Mesodermal cell (in vitro differentiated cells): ENCODE data around the gene STH.

Experiments used
- H3K27ac ChIP-seq: 2 replicates; pipeline ENCODE4 v1.7.0; 2013; ENCODE audit warnings: mild to moderate bottlenecking, low read depth, low read length, moderate library complexity; ENCODE audit not compliant: severe bottlenecking
- H3K36me3 ChIP-seq: 2 replicates; pipeline ENCODE4 v1.7.1; 2013; ENCODE audit warnings: mild to moderate bottlenecking, low read length, moderate library complexity; ENCODE audit not compliant: control insufficient read depth, insufficient read depth
- H3K4me1 ChIP-seq: one replicate; pipeline ENCODE4 v1.7.1; 2013; ENCODE audit warnings: mild to moderate bottlenecking, low read length; ENCODE audit not compliant: insufficient read depth, control insufficient read depth, poor library complexity, severe bottlenecking
- H3K4me3 ChIP-seq: 2 replicates; pipeline ENCODE4 v1.7.0; 2013; ENCODE audit warnings: low read length, control low read depth, mild to moderate bottlenecking; ENCODE audit not compliant: insufficient read depth, poor library complexity, severe bottlenecking; ENCODE audit errors: extremely low read depth
- H3K9me3 ChIP-seq: 2 replicates; pipeline ENCODE4 v1.7.1; 2013; ENCODE audit warnings: mild to moderate bottlenecking, low read length, moderate library complexity; ENCODE audit not compliant: control insufficient read depth
- whole genome bisulfite sequencing, 2 experiments: methylation state at CpG; one replicate each; pipeline ENCODE4 v1.1.5; 2013; ENCODE audit warnings: missing lambda C conversion rate in 2 of 2; ENCODE audit not compliant: insufficient coverage in 2 of 2; 5-methylcytosine and 5-hydroxymethylcytosine counted together

STH gene

DNA sequence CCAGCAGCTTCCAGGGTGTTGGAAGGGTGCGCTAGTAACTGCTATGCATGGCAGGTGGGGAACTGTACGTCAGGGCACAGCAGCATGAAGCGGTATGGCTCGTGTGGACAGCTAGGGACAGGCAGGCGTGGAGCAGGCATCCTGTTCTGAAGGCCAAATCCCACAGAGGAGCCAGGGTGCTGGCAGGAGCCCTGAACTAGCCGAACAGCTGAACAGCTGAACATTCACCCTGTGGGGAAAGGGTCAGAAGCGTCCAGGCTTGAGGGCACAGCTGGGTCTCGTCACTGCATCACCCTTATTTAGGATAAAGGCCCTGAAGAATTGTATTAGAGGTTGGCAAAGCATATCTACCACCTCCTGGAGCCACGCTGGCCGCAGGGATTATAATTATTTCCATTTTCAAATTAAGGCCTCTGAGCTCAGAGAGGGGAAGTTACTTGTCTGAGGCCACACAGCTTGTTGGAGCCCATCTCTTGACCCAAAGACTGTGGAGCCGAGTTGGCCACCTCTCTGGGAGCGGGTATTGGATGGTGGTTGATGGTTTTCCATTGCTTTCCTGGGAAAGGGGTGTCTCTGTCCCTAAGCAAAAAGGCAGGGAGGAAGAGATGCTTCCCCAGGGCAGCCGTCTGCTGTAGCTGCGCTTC lies 3.3 kb upstream of the STH start:
- WGBS, 2 experiments = 90 to 91% methylated on average over 12 of the region's 14 CpGs
- Histone ChIP-seq H3K4me3 (no peak overlapping the region), H3K9me3 (no peaks in the 10 kb centered on the region), H3K27ac (no peak overlapping the region), H3K4me1 (no peaks in the 10 kb centered on the region), H3K36me3 (no peaks in the 10 kb centered on the region)

DNA sequence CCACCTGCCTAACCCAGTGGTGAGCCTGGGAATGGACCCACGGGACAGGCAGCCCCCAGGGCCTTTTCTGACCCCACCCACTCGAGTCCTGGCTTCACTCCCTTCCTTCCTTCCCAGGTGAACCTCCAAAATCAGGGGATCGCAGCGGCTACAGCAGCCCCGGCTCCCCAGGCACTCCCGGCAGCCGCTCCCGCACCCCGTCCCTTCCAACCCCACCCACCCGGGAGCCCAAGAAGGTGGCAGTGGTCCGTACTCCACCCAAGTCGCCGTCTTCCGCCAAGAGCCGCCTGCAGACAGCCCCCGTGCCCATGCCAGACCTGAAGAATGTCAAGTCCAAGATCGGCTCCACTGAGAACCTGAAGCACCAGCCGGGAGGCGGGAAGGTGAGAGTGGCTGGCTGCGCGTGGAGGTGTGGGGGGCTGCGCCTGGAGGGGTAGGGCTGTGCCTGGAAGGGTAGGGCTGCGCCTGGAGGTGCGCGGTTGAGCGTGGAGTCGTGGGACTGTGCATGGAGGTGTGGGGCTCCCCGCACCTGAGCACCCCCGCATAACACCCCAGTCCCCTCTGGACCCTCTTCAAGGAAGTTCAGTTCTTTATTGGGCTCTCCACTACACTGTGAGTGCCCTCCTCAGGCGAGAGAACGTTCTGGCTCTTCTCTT lies 2.6 kb upstream of the STH start:
- 90 to 94% methylated on average over 24 to 31 of the region's 31 CpGs for WGBS, 2 experiments
- no peak overlapping the region for H3K27ac ChIP-seq
- no peaks in the 10 kb centered on the region for H3K9me3 ChIP-seq
- no peaks in the 10 kb centered on the region for H3K4me1 ChIP-seq
- H3K4me3 ChIP-seq = no peak overlapping the region
- H3K36me3 ChIP-seq = no peaks in the 10 kb centered on the region

DNA sequence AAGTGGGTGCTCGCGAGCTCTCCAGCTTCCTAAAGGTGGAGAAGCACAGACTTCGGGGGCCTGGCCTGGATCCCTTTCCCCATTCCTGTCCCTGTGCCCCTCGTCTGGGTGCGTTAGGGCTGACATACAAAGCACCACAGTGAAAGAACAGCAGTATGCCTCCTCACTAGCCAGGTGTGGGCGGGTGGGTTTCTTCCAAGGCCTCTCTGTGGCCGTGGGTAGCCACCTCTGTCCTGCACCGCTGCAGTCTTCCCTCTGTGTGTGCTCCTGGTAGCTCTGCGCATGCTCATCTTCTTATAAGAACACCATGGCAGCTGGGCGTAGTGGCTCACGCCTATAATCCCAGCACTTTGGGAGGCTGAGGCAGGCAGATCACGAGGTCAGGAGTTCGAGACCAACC lies 1.9 kb upstream of the STH start:
- WGBS, 2 experiments = 85 to 87% methylated on average over 11 of the region's 13 CpGs
- Histone ChIP-seq H3K9me3 (no peaks in the 10 kb centered on the region), H3K36me3 (no peaks in the 10 kb centered on the region), H3K4me1 (no peaks in the 10 kb centered on the region), H3K27ac (no peak overlapping the region), H3K4me3 (no peak overlapping the region)

DNA sequence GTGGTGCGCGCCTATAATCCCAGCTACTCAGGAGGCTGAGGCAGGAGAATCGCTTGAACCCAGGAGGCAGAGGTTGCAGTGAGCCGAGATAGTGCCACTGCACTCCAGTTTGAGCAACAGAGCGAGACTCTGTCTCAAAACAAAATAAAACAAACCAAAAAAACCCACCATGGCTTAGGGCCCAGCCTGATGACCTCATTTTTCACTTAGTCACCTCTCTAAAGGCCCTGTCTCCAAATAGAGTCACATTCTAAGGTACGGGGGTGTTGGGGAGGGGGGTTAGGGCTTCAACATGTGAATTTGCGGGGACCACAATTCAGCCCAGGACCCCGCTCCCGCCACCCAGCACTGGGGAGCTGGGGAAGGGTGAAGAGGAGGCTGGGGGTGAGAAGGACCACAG lies 1.4 kb upstream of the STH start:
- WGBS, 2 experiments = 93 to 94% methylated on average over 5 to 7 of the region's 9 CpGs
- H3K9me3 ChIP-seq = no peaks in the 10 kb centered on the region
- no peaks in the 10 kb centered on the region for H3K4me1 ChIP-seq
- H3K36me3 ChIP-seq = no peaks in the 10 kb centered on the region
- H3K4me3 ChIP-seq = no peak overlapping the region
- no peak overlapping the region for H3K27ac ChIP-seq

DNA sequence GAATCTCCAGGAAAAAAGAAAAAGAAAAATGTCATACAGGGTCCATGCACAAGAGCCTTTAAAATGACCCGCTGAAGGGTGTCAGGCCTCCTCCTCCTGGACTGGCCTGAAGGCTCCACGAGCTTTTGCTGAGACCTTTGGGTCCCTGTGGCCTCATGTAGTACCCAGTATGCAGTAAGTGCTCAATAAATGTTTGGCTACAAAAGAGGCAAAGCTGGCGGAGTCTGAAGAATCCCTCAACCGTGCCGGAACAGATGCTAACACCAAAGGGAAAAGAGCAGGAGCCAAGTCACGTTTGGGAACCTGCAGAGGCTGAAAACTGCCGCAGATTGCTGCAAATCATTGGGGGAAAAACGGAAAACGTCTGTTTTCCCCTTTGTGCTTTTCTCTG lies 845 bp downstream of the STH start:
- no peak overlapping the region for H3K27ac ChIP-seq
- H3K36me3 ChIP-seq = no peaks in the 10 kb centered on the region
- no peaks in the 10 kb centered on the region for H3K4me1 ChIP-seq
- H3K9me3 ChIP-seq = no peaks in the 10 kb centered on the region
- no peak overlapping the region for H3K4me3 ChIP-seq
- WGBS, 2 experiments = 77 to 86% methylated on average over 8 to 9 of the region's 9 CpGs

DNA sequence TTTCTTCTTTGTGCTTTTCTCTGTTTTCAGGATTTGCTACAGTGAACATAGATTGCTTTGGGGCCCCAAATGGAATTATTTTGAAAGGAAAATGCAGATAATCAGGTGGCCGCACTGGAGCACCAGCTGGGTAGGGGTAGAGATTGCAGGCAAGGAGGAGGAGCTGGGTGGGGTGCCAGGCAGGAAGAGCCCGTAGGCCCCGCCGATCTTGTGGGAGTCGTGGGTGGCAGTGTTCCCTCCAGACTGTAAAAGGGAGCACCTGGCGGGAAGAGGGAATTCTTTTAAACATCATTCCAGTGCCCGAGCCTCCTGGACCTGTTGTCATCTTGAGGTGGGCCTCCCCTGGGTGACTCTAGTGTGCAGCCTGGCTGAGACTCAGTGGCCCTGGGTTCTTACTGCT lies 1.2 kb downstream of the STH start:
- H3K9me3 ChIP-seq = no peaks in the 10 kb centered on the region

DNA sequence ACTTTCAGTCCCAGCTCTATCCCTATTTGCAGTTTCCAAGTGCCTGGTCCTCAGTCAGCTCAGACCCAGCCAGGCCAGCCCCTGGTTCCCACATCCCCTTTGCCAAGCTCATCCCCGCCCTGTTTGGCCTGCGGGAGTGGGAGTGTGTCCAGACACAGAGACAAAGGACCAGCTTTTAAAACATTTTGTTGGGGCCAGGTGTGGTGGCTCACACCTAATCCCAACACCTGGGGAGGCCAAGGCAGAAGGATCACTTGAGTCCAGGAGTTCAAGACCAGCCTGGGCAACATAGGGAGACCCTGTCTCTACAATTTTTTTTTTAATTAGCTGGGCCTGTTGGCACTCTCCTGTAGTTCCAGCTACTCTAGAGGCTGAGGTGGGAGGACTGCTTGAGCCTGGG lies 1.7 kb downstream of the STH start:
- 80 to 90% methylated on average over 1 to 2 of the region's 2 CpGs for WGBS, 2 experiments
- H3K9me3 ChIP-seq = no peaks in the 10 kb centered on the region
- no peak overlapping the region for H3K27ac ChIP-seq
- H3K4me3 ChIP-seq = no peak overlapping the region
- H3K36me3 ChIP-seq = no peaks in the 10 kb centered on the region
- no peaks in the 10 kb centered on the region for H3K4me1 ChIP-seq

More for the DNA sequence above, 1.2 kb downstream of the STH start:
- 90 to 94% methylated on average over 5 to 7 of the region's 7 CpGs for WGBS, 2 experiments
- H3K4me3 ChIP-seq = no peak overlapping the region
- H3K27ac ChIP-seq = no peak overlapping the region
- H3K4me1 ChIP-seq = no peaks in the 10 kb centered on the region
- no peaks in the 10 kb centered on the region for H3K36me3 ChIP-seq

DNA sequence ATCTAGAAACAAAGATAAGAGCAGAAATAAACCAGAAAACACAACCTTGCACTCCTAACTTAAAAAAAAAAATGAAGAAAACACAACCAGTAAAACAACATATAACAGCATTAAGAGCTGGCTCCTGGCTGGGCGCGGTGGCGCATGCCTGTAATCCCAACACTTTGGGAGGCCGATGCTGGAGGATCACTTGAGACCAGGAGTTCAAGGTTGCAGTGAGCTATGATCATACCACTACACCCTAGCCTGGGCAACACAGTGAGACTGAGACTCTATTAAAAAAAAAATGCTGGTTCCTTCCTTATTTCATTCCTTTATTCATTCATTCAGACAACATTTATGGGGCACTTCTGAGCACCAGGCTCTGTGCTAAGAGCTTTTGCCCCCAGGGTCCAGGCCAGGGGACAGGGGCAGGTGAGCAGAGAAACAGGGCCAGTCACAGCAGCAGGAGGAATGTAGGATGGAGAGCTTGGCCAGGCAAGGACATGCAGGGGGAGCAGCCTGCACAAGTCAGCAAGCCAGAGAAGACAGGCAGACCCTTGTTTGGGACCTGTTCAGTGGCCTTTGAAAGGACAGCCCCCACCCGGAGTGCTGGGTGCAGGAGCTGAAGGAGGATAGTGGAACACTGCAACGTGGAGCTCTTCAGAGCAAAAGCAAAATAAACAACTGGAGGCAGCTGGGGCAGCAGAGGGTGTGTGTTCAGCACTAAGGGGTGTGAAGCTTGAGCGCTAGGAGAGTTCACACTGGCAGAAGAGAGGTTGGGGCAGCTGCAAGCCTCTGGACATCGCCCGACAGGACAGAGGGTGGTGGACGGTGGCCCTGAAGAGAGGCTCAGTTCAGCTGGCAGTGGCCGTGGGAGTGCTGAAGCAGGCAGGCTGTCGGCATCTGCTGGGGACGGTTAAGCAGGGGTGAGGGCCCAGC lies 2.6 kb downstream of the STH start:
- Histone ChIP-seq H3K4me1 (no peaks in the 10 kb centered on the region), H3K27ac (no peak overlapping the region), H3K4me3 (no peak overlapping the region), H3K9me3 (no peaks in the 10 kb centered on the region), H3K36me3 (no peaks in the 10 kb centered on the region)
- WGBS, 2 experiments = 76 to 83% methylated on average over 13 of the region's 13 CpGs

DNA sequence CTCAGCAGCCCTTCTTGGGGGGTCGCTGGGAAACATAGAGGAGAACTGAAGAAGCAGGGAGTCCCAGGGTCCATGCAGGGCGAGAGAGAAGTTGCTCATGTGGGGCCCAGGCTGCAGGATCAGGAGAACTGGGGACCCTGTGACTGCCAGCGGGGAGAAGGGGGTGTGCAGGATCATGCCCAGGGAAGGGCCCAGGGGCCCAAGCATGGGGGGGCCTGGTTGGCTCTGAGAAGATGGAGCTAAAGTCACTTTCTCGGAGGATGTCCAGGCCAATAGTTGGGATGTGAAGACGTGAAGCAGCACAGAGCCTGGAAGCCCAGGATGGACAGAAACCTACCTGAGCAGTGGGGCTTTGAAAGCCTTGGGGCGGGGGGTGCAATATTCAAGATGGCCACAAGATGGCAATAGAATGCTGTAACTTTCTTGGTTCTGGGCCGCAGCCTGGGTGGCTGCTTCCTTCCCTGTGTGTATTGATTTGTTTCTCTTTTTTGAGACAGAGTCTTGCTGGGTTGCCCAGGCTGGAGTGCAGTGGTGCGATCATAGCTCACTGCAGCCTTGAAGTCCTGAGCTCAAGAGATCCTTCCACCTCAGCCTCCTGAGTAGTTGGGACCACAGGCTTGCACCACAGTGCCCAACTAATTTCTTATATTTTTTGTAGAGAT lies 3.4 kb downstream of the STH start:
- Histone ChIP-seq H3K27ac (no peak overlapping the region), H3K4me3 (no peak overlapping the region), H3K36me3 (no peaks in the 10 kb centered on the region), H3K4me1 (no peaks in the 10 kb centered on the region), H3K9me3 (no peaks in the 10 kb centered on the region)
- 3 to 35% methylated on average over 3 to 6 of the region's 8 CpGs for WGBS, 2 experiments

DNA sequence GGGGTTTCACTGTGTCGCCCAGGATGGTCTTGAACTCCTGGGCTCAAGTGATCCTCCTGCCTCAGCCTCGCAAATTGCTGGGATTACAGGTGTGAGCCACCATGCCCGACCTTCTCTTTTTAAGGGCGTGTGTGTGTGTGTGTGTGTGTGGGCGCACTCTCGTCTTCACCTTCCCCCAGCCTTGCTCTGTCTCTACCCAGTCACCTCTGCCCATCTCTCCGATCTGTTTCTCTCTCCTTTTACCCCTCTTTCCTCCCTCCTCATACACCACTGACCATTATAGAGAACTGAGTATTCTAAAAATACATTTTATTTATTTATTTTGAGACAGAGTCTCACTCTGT lies 3.9 kb downstream of the STH start:
- Histone ChIP-seq H3K4me1 (no peaks in the 10 kb centered on the region), H3K9me3 (no peaks in the 10 kb centered on the region), H3K36me3 (no peaks in the 10 kb centered on the region), H3K27ac (no peak overlapping the region), H3K4me3 (no peak overlapping the region)
- WGBS, 2 experiments = 80% methylated on average over 1 of the region's 7 CpGs; no CpG with 5 or more reads in 1 of the 2 experiments
